SH-SY5Y (cell line): ENCODE measurements around the gene RAP1GAP2.

Experiments used
- GATA2 ChIP-seq: IDR thresholded peaks from 2 replicates; pipeline ENCODE4 v1.6.1; 2011; ENCODE audit warnings: mild to moderate bottlenecking, low read depth, low read length
- GATA3 ChIP-seq: IDR thresholded peaks from 2 replicates; pipeline ENCODE4 v1.6.1; 2011; ENCODE audit warnings: low read depth, mild to moderate bottlenecking, low read length, moderate library complexity

DNA sequence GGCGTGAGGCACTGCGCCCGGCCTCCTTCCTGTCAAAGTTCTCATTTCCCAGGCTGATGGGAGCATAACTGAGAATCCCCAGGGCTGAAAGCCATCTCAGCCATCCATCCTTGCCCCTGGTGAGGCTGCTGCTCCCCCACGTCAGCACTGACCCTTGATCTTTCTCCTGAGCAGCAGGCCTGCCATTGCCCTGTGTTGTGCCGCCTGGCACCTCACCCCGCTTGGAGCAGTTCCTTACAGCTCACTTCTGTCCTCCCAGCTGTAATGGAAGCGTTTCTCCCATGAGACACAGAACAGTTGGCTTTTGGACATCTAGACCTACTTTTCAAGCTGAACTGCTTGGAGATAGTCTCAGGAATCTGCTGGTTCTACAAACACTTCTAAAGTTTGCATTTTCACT is 215.7 kb downstream of the RAP1GAP2 start:
- TF ChIP-seq GATA2, result no peak
- TF ChIP-seq GATA3, result no peak
